ENCODE measurements around the gene GRIK1.

DNA sequence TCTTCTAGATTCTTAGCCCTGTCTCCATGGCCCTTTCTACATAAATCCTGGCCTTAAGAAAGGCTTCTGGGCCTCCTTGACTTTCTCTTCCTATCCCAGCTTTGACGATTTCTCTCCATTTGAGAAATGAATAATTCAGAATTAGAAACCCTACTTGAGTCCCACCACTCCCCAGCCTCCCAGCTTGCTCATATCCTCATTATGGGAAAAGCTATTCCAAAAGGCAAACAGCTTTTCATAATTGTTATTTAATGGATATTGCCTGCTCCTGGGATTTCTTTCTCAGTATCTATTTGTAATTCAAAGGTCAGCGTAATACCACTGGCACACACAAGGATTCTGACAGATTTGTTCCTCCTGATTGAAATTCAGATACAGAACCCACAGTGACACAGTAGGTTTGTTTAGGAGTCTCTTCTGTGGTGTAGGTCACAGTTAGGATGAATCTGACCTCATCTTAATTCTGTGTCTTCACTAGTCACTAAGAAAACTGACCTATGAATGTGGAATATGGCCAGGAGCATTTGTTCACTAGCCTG lies 121.3 kb downstream of the GRIK1 start:
- TF ChIP-seq, protein P1, sequence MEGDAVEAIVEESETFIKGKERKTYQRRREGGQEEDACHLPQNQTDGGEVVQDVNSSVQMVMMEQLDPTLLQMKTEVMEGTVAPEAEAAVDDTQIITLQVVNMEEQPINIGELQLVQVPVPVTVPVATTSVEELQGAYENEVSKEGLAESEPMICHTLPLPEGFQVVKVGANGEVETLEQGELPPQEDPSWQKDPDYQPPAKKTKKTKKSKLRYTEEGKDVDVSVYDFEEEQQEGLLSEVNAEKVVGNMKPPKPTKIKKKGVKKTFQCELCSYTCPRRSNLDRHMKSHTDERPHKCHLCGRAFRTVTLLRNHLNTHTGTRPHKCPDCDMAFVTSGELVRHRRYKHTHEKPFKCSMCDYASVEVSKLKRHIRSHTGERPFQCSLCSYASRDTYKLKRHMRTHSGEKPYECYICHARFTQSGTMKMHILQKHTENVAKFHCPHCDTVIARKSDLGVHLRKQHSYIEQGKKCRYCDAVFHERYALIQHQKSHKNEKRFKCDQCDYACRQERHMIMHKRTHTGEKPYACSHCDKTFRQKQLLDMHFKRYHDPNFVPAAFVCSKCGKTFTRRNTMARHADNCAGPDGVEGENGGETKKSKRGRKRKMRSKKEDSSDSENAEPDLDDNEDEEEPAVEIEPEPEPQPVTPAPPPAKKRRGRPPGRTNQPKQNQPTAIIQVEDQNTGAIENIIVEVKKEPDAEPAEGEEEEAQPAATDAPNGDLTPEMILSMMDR (IDR thresholded peaks at IDR 0.05; ENCODE audit: poor library complexity, severe bottlenecking) = no peak
- TF ChIP-seq EZH2 (IDR thresholded peaks at IDR 0.05; ENCODE audit: borderline replicate concordance, insufficient read depth, low read length, poor library complexity, severe bottlenecking) (no peak), REST (IDR thresholded peaks at IDR 0.05; ENCODE audit: borderline replicate concordance) (no peak), RAD21 (conservative IDR thresholded peaks at IDR 0.05) (no peak), EP300 (conservative IDR thresholded peaks at IDR 0.05; ENCODE audit: poor library complexity, severe bottlenecking) (no peak), SMC3 (conservative IDR thresholded peaks at IDR 0.05; ENCODE audit: poor library complexity) (no peak), POLR2AphosphoS5 (IDR thresholded peaks at IDR 0.05) (no peak), TAF1 (IDR thresholded peaks at IDR 0.05; ENCODE audit: low read depth) (no peak)
